Gastroesophageal sphincter (tissue), 4 donors: Measurements from ENCODE around the gene PTPN2. TPM values are rescaled to one million over a fixed set of nuclear protein-coding genes. Genes with fewer than 3 reads are reported as not detected.

ENCODE experiments used
- ATAC-seq: fragments of 150-250 bp; one replicate; pipeline ENCODE4 v1.9.1; 2016; ENCODE audit warnings: mild to moderate bottlenecking, moderate library complexity
- H3K27ac ChIP-seq, 4 donors: fragments of 200-600 bp; sonication (generic) in 3 of 4; 1 replicate in 3 of 4; 2 replicates in 1 of 4; pipeline ENCODE4 v1.5.1; 2016 to 2019
- H3K27me3 ChIP-seq: fragments of 200-600 bp; sonication (generic); one replicate; pipeline ENCODE4 v1.5.1; 2019
- H3K36me3 ChIP-seq, 2 donors: fragments of 200-600 bp; sonication (generic); one replicate each; pipeline ENCODE4 v1.5.1; 2019; ENCODE audit warnings: control low read depth in 1 of 2
- H3K4me1 ChIP-seq, 3 donors: fragments of 200-600 bp; sonication (generic); 1 replicate in 2 of 3; 2 replicates in 1 of 3; pipeline ENCODE4 v1.5.1; 2016 to 2019; ENCODE audit warnings: control low read depth in 2 of 3
- H3K4me3 ChIP-seq, 2 donors: fragments of 200-600 bp; sonication (generic); one replicate each; pipeline ENCODE4 v1.5.1; 2019; ENCODE audit warnings: mild to moderate bottlenecking in 1 of 2, moderate library complexity in 1 of 2
- H3K9me3 ChIP-seq, 3 donors: fragments of 200-600 bp; sonication (generic); one replicate each; pipeline ENCODE4 v1.5.1; 2017 to 2019; ENCODE audit warnings: control low read depth in 2 of 3
- EP300 ChIP-seq: sonication (generic); formaldehyde crosslinking; IDR thresholded peaks from one replicate; pipeline ENCODE4 v1.6.1; 2017; ENCODE audit warnings: antibody characterized with exemption, mild to moderate bottlenecking
- POLR2A ChIP-seq, 2 donors: fragments of 450-650 bp; IDR thresholded peaks; one replicate each; pipeline ENCODE4 v1.6.1; 2017; ENCODE audit warnings: antibody characterized with exemption in 2 of 2, mild to moderate bottlenecking in 2 of 2, moderate library complexity in 1 of 2
- POLR2AphosphoS5 ChIP-seq: sonication (generic); formaldehyde crosslinking; IDR thresholded peaks from one replicate; pipeline ENCODE4 v1.6.1; 2017; ENCODE audit warnings: antibody characterized with exemption
- WGBS, 2 donors: methylation state at CpG; one replicate each; pipeline ENCODE4 v1.1.5; 2018; ENCODE audit warnings: low coverage in 1 of 2; 5-methylcytosine and 5-hydroxymethylcytosine counted together
- total RNA-seq, 4 donors: library from RNA; depleted of rRNA; stranded (reverse); fragments of >200 nt; gene quantifications; one replicate each; pipeline ENCODE4 v1.1.0, GENCODE V29; 2016
- TF ChIP-seq, protein P1 (sequence below), 4 experiments: fragments of 200-600 bp in 2 of 4; fragments of 450-650 bp in 2 of 4; sonication (generic) in 1 of 4; IDR thresholded peaks; one replicate each; pipeline ENCODE4 v1.5.1; 2017 to 2019; ENCODE audit warnings: antibody characterized with exemption in 4 of 4, mild to moderate bottlenecking in 2 of 4, moderate library complexity in 2 of 4

Gene PTPN2
- total RNA-seq, result 10 to 100 TPM; 13.0 to 30.6 (median 19.6) TPM

DNA sequence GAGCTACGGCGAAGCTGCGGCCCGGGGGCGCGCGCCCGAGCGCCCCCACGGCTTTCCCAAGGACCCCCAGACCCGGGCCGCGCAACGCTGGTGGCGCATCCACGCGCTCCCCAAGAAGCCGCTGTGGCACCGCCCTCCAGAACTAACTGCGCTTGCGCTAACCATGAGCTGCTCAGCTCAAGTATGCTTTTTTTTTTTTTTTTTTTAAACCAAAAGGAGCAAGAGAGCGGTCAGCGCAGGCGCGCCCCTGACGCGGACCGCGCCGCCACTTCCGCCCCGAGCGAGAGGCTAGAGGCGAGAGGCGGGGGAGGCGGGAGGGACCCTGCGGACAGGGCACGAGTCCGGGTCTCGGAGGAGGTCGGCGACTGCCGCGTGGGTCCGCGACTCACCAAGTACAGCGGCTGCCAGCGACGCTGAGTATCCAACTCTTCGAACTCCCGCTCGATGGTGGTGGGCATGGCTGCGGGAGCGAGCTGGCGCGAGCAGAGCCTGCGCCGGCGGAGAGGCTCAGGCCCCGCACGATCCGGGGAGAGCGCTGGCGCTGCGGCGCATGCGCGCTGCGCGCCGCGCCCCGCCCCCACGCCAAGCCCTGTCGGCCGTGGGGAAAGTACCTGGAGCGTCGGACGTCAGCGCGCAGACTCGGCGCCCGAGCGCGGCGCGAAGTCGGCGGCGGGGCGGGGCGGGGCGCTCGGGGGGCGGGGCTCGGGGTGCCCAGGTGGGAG, at the start of gene PTPN2:
PTPN2 (minus strand) TSS at position 554 of the 722 bp plus-strand sequence; CDS start at position 458, 96 bp downstream.
- peak; percentile 94 for ATAC-seq
- H3K27me3 ChIP-seq, result no peaks in the 10 kb centered on the region
- H3K4me1 ChIP-seq, result peaks cover 0 to 35% (median 0%) of the 10 kb centered on the region in 3 donors
- H3K4me3 ChIP-seq, result peak within 1 kb of the TSS; percentile 52 to 86
- WGBS, 2 donors, result no CpG with 5 or more reads among the region's 97 CpGs
- no peaks in the 10 kb centered on the region for H3K36me3 ChIP-seq
- TF ChIP-seq POLR2A (IDR thresholded peaks at IDR 0.05) (peak; percentile 95), POLR2AphosphoS5 (peak; percentile 98), EP300 (no peak)
- TF ChIP-seq, protein P1, sequence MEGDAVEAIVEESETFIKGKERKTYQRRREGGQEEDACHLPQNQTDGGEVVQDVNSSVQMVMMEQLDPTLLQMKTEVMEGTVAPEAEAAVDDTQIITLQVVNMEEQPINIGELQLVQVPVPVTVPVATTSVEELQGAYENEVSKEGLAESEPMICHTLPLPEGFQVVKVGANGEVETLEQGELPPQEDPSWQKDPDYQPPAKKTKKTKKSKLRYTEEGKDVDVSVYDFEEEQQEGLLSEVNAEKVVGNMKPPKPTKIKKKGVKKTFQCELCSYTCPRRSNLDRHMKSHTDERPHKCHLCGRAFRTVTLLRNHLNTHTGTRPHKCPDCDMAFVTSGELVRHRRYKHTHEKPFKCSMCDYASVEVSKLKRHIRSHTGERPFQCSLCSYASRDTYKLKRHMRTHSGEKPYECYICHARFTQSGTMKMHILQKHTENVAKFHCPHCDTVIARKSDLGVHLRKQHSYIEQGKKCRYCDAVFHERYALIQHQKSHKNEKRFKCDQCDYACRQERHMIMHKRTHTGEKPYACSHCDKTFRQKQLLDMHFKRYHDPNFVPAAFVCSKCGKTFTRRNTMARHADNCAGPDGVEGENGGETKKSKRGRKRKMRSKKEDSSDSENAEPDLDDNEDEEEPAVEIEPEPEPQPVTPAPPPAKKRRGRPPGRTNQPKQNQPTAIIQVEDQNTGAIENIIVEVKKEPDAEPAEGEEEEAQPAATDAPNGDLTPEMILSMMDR (IDR thresholded peaks at IDR 0.05), result no peak
- peak within 1 kb of the TSS; percentile 93 to 98 (median 98) for H3K27ac ChIP-seq
- H3K9me3 ChIP-seq, result no peaks in the 10 kb centered on the region

DNA sequence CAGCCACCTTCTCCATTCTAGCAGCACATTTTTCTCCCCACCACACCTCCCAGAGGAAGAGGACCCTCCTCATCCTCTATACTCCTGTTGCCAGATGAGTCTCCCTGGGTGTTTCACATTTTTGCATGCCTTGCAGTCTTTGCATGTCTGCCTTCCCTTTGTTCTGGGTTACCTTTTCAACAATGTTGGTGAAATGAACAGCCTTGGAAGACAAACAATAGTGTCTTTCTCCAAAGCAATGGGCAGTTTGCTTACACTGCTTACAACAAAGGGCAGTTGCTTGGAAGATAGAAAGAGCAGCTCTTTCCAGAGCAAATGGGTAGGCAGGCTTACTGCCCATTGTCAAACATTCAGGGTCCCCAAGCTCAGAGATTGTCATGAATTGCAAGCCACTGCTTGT, 49.3 kb upstream of the PTPN2 start:
- Histone ChIP-seq H3K9me3 (no peaks in the 10 kb centered on the region), H3K36me3 (no peaks in the 10 kb centered on the region), H3K27ac (no peak overlapping the region), H3K27me3 (no peaks in the 10 kb centered on the region), H3K4me3 (no peak overlapping the region), H3K4me1 (no peaks in the 10 kb centered on the region)
- no peak for ATAC-seq
- TF ChIP-seq, protein P1 (IDR thresholded peaks at IDR 0.05), result no peak
- TF ChIP-seq POLR2A (IDR thresholded peaks at IDR 0.05) (no peak), POLR2AphosphoS5 (no peak), EP300 (no peak)

DNA sequence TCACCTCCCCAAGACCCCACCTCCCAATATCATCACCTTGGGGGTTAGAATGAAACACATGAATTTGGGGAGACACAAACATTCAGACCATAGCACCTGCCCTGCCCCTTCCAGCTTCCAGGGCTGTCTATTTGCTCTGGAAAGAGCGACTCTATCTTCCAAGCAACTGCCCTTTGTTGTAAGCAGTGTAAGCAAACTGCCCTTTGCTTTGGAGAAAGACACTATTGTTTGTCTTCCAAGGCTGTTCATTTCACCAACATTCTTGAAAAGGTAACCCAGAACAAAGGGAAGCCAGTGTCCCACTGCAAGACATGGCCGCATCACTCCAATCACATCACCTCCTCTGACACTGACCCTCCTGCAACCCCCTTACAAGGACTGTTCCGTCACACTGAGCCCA, 46.9 kb upstream of the PTPN2 start:
- TF ChIP-seq, protein P1 (IDR thresholded peaks at IDR 0.05), result no peak
- no peak for TF ChIP-seq POLR2AphosphoS5
- no peak for TF ChIP-seq POLR2A (IDR thresholded peaks at IDR 0.05)
- TF ChIP-seq EP300, result no peak
- Histone ChIP-seq H3K9me3 (no peaks in the 10 kb centered on the region), H3K36me3 (no peaks in the 10 kb centered on the region), H3K4me1 (no peaks in the 10 kb centered on the region), H3K4me3 (no peak overlapping the region), H3K27me3 (no peaks in the 10 kb centered on the region), H3K27ac (no peak overlapping the region)
- no peak for ATAC-seq
- 85 to 90% methylated on average over 2 to 3 of the region's 3 CpGs for WGBS, 2 donors

DNA sequence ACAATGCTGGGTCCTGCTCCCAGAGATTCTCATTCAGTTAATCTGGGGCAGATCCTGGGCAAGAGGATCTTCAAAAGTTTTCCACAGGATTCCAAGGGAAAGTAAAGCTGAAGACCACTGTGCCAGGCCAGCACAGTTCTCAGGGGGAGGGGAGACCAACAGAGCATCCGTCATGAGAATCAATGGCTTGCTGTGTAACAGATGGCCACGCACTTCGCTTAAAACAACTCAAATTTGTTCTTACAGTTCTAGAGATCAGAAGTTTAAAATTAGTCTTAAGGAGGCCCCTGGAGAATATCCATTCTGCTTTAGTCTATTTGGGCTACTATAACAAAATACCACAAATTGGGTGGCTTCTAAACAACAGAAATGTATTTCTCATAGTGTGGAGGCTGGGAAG, 46.3 kb upstream of the PTPN2 start:
- no peak for ATAC-seq
- Histone ChIP-seq H3K27me3 (no peaks in the 10 kb centered on the region), H3K9me3 (no peaks in the 10 kb centered on the region), H3K36me3 (no peaks in the 10 kb centered on the region), H3K27ac (no peak overlapping the region), H3K4me1 (no peaks in the 10 kb centered on the region), H3K4me3 (no peak overlapping the region)
- WGBS, 2 donors, result 64 to 82% methylated on average over 3 of the region's 3 CpGs
- TF ChIP-seq POLR2A (IDR thresholded peaks at IDR 0.05) (no peak), POLR2AphosphoS5 (no peak), EP300 (no peak)
- TF ChIP-seq, protein P1 (IDR thresholded peaks at IDR 0.05), result no peak

DNA sequence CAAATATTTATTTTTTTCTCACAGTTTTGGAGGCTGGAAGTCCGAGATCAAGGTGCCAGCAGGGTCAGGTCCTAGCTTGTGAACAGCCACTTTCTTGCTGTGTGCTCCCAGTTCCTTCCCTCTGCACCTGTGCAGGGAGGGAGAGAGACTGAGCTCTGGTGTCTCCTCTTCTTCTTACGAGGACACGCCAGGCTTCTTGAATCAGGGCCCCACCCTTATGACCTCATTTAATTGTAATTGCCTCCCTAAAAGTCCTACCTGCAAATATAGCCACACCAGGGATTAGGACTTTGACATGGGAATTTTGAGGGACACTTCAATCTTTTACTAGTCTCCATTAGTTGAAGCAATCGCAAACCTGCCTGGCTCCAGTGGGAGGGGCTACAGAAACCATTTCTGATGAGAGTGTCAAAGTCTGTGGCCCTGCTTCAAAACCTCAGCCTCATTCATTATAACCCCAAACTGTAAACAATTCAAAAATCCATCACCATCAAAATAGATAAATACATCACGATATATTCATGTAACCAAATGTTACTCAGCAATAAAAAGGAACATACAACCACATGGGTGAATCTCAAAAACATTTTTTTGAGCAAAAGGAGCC, 45.5 kb upstream of the PTPN2 start:
- TF ChIP-seq POLR2AphosphoS5 (no peak), EP300 (no peak), POLR2A (IDR thresholded peaks at IDR 0.05) (no peak)
- TF ChIP-seq, protein P1 (IDR thresholded peaks at IDR 0.05), result no peak
- H3K27me3 ChIP-seq, result no peaks in the 10 kb centered on the region
- H3K36me3 ChIP-seq, result no peaks in the 10 kb centered on the region
- 67 to 76% methylated on average over 1 to 5 of the region's 5 CpGs for WGBS, 2 donors
- no peak overlapping the region for H3K27ac ChIP-seq
- H3K9me3 ChIP-seq, result no peaks in the 10 kb centered on the region
- no peaks in the 10 kb centered on the region for H3K4me1 ChIP-seq
- ATAC-seq, result no peak
- H3K4me3 ChIP-seq, result no peak overlapping the region
